GM12891 (cell line): ENCODE results near the gene ABL1.
"Not testable (repeated sequence)": the region's sequence is repeated elsewhere in the genome, so short reads cannot be mapped to it uniquely, and the experiment has no call there.

ENCODE experiments used
- POLR2A ChIP-seq: IDR thresholded peaks from 2 replicates; pipeline ENCODE4 v1.6.1; 2011; ENCODE audit warnings: low read depth, low read length, control low read depth
- POLR2AphosphoS5 ChIP-seq: IDR thresholded peaks from 2 replicates; pipeline ENCODE4 v1.6.1; 2011; ENCODE audit warnings: low read depth, low read length, control low read depth

- TF ChIP-seq POLR2A, POLR2AphosphoS5: not testable (repeated sequence)
Measured at GRCh38 chr9:130803116-130803515, 31.9 kb upstream of the ABL1 start.
